Bronchial epithelial cell (primary cell): ENCODE data around the gene CACNA1C. TPM values are rescaled to one million over a fixed set of nuclear protein-coding genes. Genes with fewer than 3 reads are reported as not detected.

Source experiments
- DNase-seq: peaks from one replicate; pipeline ENCODE4 v3.0.0-alpha.2; 2010; ENCODE audit warnings: low read depth
- FAIRE-seq: peaks from 2 replicates; lab custom pipeline; 2011; peaks lifted over from hg19 to GRCh38; lab: Jason Lieb, UNC
- H3K27me3 ChIP-seq: 2 replicates; pipeline ENCODE4 v1.5.1; 2011; ENCODE audit warnings: low read length; ENCODE audit not compliant: control insufficient read depth, insufficient read depth
- H3K36me3 ChIP-seq: 2 replicates; pipeline ENCODE4 v1.5.1; 2011; ENCODE audit warnings: low read length; ENCODE audit not compliant: control insufficient read depth, insufficient read depth
- H3K4me3 ChIP-seq: 2 replicates; pipeline ENCODE4 v1.5.1; 2011; ENCODE audit warnings: mild to moderate bottlenecking, low read depth, low read length, control low read depth
- total RNA-seq: library from RNA; depleted of rRNA; stranded (reverse); fragments of >200 nt; gene quantifications from 2 replicates; pipeline ENCODE4 v1.2.1, GENCODE V29; 2014
- TF ChIP-seq, protein P1 (sequence below): IDR thresholded peaks from 2 replicates; pipeline ENCODE4 v1.5.1; 2011; ENCODE audit warnings: mild to moderate bottlenecking, moderate library complexity, low read length, control low read depth, inconsistent platforms; ENCODE audit not compliant: insufficient read depth, severe bottlenecking

CACNA1C gene
- total RNA-seq, 1 donor from 2014 or later = not detected

DNA sequence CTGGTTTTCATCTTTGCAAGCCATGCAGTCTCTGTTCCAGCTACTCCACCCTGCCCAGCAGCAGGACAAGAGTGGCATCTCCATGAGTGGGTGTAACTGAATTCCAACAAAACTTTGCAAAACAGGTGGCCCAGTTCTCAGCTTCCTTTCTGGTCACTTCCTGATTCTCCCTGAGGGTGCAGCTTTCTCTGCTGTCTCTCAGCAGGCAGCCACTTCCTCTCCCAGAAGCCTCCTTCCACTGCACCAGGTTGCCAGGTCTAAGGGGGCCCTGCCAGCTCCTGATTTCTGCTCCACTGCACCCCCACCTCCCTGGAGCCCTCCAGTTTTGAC, 400.9 kb downstream of the CACNA1C start:
- Histone ChIP-seq H3K4me3 (no peak overlapping the region), H3K27me3 (no peaks in the 10 kb centered on the region), H3K36me3 (no peaks in the 10 kb centered on the region)
- TF ChIP-seq, protein P1, sequence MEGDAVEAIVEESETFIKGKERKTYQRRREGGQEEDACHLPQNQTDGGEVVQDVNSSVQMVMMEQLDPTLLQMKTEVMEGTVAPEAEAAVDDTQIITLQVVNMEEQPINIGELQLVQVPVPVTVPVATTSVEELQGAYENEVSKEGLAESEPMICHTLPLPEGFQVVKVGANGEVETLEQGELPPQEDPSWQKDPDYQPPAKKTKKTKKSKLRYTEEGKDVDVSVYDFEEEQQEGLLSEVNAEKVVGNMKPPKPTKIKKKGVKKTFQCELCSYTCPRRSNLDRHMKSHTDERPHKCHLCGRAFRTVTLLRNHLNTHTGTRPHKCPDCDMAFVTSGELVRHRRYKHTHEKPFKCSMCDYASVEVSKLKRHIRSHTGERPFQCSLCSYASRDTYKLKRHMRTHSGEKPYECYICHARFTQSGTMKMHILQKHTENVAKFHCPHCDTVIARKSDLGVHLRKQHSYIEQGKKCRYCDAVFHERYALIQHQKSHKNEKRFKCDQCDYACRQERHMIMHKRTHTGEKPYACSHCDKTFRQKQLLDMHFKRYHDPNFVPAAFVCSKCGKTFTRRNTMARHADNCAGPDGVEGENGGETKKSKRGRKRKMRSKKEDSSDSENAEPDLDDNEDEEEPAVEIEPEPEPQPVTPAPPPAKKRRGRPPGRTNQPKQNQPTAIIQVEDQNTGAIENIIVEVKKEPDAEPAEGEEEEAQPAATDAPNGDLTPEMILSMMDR = no peak
- DNase-seq (no peak), FAIRE-seq (no peak)

DNA sequence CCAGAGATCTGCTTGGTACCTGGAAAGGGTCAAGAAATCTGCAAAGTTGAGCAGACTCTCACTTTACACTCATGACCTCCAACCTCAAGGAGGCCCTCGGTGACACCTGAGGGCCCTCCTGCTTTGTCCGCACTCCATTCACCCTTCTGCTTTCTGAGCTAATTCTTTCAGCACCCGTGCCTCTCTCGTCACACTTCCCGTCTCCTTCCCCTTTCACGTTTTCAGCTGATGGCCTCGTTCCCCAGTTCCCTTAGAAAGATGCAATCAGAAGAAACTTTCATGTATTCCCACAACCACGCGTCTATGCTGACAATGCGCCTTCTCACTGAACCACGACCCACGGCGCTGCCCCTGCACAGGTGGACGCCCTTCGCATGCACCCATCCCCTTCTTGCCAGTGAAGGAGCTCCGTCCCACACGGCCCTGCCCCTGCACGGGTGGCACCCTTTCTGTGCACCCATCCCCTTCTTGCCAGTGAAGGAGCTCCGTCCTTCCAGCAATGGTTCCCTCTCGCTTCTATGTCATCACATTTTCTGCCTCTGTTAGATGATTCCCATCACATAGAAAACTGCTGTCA, 401.9 kb downstream of the CACNA1C start:
- TF ChIP-seq, protein P1 = no peak
- no peak for DNase-seq
- no peaks in the 10 kb centered on the region for H3K27me3 ChIP-seq
- no peak for FAIRE-seq
- no peaks in the 10 kb centered on the region for H3K36me3 ChIP-seq
- H3K4me3 ChIP-seq = no peak overlapping the region

DNA sequence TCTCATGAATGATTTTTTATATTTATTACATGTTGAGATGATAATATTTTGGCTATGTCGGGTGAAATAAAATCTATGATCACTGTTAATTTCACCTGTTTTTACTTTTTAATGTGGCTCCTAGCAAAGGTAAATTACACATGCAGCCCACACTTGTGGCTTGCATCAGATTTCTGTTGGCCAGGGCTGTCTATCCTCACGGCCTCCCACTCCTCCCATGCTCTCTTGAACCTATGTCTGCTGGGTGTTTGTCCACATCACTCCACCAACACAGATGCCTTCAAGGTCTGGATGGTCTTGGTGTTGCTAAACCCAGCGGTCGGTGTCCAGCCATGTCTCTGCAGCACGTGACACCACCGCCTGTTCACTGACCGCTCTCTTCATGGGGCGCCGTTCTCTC, 402.6 kb downstream of the CACNA1C start:
- no peaks in the 10 kb centered on the region for H3K27me3 ChIP-seq
- FAIRE-seq (no peak), DNase-seq (no peak)
- TF ChIP-seq, protein P1 = no peak
- no peaks in the 10 kb centered on the region for H3K36me3 ChIP-seq
- no peak overlapping the region for H3K4me3 ChIP-seq

DNA sequence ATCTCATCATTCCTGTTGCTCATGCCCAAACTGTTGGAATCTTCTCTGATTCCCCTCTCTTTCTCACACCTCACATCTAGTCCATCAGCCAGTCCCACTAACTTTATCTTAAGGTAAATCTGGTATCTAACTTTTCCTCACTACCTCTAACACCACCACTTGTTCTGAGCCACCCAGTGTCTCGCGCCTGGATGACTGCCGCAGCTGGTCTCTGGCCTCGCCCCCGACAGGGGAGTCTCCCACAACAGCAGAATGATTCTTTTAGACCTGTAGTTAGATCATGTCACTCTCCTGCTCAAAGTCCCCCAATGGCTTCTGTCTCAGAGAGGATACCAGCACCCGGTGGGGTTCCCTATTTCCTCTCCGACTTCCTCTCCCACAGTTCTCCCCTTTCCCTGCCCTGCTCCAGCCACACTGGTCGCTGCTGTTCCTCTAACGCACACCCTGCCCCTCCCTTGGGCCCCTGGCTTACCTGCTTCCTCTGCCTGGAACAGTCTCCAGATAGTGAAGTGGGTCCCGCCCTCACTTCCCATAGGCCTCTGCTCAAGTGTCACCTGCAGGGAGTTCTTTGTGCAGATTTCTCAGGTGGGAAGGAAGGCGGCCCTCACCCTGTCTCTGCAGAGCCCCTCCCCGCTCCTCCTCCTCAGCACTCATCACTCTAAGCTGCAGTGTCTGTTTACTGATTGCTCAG, 403.5 kb downstream of the CACNA1C start:
- Histone ChIP-seq H3K36me3 (no peaks in the 10 kb centered on the region), H3K27me3 (no peaks in the 10 kb centered on the region), H3K4me3 (no peak overlapping the region)
- DNase-seq (no peak), FAIRE-seq (no peak)
- TF ChIP-seq, protein P1 = no peak

DNA sequence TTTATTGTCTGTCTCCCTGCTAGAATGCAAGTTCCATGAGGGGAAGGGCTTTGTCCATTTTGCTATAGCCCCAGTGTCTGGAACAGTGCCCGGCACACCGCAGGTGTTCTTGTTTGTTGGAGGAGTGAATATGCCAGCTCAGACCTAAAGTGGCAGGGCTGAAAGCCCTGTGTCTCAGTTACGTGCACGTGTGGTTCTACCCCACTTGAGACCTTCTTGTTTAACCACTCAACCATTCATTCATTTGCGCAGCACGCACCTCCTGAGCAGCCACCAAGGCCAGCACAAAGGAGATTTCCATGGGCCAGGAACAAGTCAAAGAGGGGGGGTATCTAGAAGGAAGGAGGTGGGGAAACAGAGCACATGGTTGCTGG, 404.0 kb downstream of the CACNA1C start:
- TF ChIP-seq, protein P1 = no peak
- no peak for FAIRE-seq
- H3K4me3 ChIP-seq = no peak overlapping the region
- H3K27me3 ChIP-seq = no peaks in the 10 kb centered on the region
- no peaks in the 10 kb centered on the region for H3K36me3 ChIP-seq
- no peak for DNase-seq
